Measurements from ENCODE around the gene GZMA. TPM values are rescaled to one million over a fixed set of nuclear protein-coding genes. Genes with fewer than 3 reads are reported as not detected.
"Not testable (repeated sequence)": the region's sequence is repeated elsewhere in the genome, so short reads cannot be mapped to it uniquely, and the experiment has no call there.

Gene GZMA
- not detected for polyA plus RNA-seq (2013, experiment 1 of 2; ENCODE audit: insufficient read length)
- polyA plus RNA-seq (2013, experiment 2 of 2; ENCODE audit: insufficient read length): not detected

GRCh38 chr5:55102348-55102747 lies at the start of gene GZMA:
Gene GZMA, plus strand, starts transcription at chr5:55102646. Its CDS starts 37 bp downstream, at chr5:55102683.
- peak; percentile 7 for DNase-seq

GRCh38 chr5:55055183-55055582 lies 47.3 kb upstream of the GZMA start:
- no peak for DNase-seq

GRCh38 chr5:55062039-55062779 lies 40.2 kb upstream of the GZMA start:
- no peak for DNase-seq

DNA sequence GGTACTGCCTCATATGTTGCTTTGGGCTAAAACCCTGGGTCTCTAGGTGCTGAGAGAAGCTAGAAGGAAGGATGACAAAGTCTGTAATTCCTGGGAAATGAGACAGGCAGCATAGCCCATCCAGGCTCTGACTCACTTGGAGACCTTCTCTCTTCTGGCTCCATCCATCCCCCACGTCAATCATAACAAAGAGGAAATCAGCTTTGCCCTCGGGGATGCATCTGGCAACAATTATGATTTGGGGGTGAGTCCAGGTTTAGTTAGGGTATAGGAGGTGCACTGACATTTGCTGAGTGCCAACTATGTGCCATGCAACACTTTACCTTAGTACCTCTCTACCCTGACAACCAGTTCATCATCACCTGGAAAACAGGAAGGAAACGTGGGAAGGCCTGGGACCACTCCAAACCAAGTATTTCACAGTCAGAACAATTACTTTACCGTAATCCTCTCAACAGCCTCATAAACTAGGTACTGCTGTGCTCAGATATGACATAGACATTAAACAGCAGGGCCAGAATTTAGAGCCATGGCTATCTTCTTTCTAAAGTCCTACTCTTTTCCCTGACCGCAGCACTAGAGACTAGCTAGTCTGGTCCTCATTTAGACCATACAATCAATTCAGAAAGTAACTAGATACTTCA lies 39.1 kb upstream of the GZMA start:
- peak; percentile 75 for DNase-seq

DNA sequence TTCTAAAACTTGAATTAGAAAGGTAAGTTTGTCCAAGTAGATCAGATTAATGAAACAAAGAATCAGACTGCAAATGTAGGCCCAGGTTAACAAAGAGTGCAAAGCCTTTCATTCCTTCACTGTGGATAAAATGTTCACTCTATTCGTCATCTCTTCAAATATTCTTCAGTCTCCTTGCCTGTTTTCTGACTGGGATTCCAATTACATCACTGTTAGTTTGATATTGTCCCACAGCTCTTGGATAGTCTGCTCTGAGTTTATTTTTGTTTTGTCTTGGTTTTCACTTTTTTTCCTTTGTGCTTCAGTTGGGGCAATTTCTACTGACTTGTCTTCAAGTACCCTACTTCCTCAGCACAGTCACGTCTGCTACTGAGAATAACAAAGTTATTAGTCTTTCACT lies 38.5 kb upstream of the GZMA start:
- peak; percentile 25 for DNase-seq

GRCh38 chr5:55064523-55064922 lies 37.9 kb upstream of the GZMA start:
- no peak for DNase-seq

DNA sequence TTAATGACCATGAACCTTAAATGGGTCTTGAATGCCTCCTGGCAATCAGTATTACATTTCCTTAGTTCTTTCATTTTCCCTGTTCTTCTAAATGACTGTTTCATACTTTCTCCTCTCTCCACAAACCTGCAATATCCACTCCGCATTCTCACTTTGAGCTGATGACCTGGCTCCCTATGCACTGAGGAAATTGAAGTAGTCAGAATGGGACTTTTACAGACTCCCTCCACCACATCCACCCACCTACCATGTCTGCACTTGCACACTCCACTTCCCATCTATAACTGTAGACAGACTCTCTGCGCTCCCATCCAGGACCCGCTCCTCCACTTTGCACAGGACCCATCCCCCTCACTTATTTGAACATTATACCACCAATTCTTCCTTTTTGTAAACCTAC lies 36.2 kb upstream of the GZMA start:
- DNase-seq: no peak

GRCh38 chr5:55070968-55071367 lies 31.5 kb upstream of the GZMA start:
- no peak for DNase-seq

DNA sequence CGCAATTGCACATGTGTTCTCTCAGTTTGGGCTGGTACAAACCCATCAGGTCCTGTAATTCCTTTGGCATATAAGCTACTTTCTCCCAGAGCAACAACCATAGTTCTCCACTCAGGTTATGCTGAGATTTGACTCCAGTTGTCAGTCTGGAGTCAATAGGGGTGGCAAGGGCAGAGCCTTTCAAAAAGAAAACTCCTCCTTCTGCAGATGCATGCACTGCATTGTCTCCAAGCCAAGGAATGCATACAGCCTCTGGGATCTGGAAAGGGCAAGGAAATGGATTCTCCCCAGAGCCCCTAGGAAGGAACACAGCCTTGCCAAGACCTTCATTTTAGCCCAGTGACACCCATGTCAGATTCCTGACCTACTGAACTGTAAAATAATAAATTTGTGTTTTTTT lies 31.0 kb upstream of the GZMA start:
- DNase-seq: no peak

DNA sequence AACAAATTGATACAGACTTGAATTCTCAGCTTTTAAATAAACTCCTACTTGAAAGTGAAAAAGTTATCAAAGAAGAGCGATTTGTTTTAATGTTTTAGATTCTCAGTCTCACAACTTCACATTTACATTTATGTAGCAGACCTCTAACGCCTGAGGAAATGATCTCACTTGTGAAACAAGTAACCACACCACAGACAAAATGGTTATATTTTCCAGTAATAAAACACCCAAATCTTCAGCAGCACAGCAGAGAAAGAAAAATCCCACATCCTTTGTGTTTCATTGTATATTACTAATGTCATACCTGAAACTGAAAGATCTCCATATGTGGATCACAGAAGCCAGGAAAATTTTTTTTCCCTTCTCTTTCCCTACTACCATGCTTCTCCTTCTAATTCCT lies 29.8 kb upstream of the GZMA start:
- no peak for DNase-seq

DNA sequence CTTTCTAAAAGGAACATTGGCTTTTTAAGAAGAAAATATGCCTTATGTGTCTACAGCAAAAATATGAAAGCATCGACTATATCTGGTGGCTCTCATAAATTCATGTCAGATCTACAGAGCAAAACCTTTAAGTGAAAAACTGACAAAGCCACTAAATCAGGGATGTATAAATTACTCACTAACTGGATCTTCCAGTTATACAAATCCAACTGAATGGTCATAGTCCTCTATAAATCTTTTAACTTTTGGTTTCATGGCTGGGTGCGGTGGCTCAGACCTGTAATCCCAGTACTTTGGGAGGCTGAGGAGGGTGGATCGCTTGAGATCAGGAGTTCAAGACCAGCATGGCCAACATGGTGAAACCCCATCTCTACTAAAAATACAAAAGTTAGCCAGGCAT lies 29.2 kb upstream of the GZMA start:
- no peak for DNase-seq

DNA sequence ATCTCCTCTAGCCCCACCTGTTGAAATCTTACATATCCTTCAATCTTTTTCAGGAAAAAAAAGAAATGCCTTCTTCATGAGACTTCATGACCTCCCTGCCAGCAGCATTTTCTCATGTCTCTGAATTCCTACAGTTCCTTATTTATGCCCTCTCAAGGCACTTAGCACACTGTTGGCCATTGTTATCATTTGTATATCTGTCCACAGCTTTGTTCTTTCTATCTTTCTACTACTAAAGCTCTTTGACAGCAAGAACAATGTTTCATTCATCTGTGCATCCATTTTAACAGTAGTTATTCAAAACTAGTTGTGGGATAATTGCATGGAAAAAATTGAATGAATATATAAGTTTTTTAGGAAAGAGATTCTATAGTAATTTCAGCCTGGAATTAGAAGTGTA lies 20.9 kb upstream of the GZMA start:
- no peak for DNase-seq

DNA sequence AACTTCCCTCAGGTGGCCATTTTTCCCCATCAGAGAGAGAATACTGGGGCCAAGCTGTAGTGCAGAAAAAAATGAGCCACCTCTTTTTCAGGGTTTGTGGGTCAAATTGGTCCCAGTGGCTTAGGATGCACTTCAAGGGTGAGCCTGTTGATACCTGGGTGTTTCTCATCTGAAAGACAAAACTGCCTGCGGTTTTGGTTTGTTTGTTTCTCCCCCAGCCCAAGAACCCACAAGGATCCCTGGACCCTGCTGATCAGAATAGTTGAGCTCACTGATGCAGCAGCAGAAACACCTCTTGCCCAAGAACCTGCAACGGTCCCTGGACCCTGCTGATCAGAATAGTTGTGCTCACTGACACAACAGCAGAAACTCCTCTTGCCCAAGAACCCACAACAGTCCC lies 13.1 kb upstream of the GZMA start:
- DNase-seq: not testable (repeated sequence)

GRCh38 chr5:55091011-55091410 lies 11.4 kb upstream of the GZMA start:
- DNase-seq: not testable (repeated sequence)

DNA sequence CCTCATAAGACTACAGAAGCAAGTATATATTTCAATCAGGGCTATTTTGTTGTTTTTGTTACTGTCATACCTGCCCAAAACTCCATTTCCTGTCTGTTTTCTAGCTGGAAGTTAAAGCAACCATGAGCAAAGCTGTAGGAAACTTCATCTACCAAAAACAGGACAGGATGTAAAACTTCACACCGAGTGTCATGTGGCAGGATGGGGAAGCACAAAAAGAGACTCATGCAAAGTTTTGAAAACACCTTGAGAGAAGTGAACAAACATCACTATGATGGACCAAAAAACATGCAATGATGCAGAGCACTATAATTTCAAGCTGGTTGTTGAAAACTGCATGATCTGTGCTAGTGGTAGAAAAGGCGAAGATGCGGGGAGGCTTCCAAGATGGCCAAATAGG lies 6.3 kb upstream of the GZMA start:
- no peak for DNase-seq

DNA sequence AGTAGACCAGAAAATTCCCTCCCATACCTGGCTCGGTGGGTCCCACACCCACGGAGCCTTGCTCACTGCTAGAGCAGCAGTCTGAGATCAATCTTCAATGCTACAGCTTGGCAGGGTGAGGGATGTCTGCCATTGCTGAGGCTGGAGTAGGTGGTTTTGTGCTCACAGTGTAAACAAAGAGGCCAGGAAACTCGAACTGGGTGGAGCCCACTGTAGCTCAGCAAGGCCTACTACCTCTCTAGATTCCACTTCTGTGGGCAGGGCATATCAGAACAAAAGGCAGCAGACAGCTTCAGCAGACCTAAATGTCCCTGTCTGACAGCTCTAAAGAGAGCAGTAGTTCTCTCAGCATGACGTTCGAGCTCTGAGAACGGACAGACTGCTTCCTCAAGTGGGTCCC lies 5.6 kb upstream of the GZMA start:
- DNase-seq: no peak

DNA sequence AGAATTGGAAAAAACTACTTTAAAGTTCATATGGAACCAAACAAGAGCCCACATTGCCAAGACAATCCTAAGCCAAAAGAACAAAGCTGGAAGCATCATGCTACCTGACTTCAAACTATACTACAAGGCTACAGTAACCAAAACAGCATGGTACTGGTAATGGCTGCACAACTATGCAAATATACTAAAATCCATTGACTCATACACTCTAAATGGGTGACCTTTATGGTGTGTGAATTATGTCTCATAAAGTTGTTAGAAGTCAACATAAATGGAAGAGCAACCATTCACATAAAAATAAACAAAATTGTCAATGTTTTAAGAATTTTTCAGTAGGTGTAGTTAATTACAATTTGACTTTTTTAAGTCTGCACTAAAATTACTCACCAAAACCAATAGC lies 1.3 kb upstream of the GZMA start:
- not testable (repeated sequence) for DNase-seq

DNA sequence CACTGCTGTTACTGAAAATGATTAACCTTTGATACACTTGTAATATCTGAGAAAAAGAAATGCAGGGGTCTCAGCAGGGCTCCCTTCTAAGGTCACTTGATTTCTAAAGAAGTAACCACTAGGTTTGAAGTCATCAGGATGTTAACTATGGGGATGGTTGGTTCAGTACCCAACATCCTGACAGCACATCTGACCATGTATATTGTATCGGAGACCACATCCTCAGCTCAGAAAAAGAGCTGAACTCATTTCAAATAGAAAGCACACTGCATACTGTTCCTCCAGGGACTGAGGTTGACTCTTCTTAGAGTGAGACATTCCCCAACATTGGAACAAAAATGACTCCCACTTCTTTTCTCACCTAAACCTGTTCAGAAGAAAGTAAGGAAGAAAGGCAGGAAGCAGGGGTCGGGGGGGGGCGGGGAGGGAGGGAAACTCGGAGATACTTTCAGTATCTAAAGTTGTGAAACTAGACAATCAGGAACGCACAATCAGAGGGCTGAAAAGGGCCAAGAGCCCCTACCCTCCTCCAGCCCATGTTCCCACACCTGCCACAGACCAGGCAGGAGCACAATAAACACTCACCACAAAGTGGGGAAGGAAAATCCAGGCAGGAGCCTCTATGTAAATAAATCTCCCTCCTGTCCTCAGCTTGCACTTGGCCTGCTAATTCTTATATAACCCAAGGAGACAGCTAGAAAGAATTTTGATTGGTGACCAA lies 730 bp upstream of the GZMA start:
- DNase-seq: no peak

DNA sequence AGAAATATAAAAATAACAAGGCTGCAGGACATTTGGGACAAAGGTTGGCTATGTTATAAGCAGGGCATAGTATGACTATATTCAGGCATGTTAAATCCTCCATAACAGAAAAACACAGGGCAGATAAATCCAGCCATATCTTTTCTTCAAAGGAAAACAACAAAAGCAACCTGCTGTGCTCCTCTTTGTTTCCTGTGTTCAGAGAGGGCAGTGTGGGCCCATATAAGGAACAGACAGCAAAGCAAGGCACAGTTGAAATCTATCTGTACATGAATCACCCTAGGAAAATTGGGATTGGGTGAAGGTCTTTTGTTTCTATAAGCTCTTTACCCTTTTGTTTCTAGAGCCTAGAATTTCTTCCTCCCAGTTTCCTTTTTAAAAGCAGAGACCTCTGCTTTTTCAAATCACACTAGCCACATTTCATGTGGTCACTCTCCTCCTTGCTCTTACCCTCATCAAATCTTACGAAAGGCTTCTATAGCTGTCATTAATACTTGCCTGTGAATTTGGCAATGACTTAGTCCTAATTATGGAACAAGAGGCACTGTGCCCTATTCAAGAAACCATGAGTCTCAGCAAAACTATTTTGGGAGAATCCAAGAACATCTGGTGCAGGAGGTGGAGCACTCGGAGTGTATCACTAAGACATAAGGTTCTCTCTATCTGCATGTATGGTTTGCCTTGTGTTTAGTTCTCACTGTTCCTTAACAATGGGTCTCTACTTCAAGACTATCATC lies 1.8 kb downstream of the GZMA start:
- DNase-seq: no peak

DNA sequence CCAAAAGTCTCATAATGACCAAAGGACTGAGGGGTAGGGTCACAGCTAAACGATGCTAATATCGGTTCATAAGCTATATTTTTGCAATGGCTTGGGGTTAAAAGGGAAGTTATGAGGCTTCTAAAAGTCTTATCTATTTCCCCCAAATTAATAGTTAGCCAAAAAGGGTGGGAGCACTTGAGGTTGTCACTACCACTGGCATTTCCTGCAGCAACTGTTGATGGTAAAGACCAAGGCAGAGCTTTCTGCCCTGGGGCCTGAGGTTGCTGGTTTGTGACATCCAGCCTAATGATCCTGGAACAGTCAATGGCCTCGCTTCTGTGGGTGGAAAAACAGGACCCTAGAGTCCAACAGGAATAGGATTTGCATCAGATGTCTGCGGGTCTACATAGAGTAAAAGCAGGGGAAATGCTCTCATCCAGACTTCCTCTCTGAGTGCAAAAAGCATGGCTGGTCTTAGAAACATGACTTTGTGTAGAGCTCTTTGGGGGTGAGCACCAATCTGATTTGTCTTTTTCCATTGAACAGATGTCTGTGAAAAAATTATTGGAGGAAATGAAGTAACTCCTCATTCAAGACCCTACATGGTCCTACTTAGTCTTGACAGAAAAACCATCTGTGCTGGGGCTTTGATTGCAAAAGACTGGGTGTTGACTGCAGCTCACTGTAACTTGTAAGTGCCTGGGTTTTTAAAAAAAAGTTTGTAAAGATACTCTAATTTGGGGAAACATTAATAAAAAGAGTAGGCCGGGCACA lies 2.7 kb downstream of the GZMA start:
- no peak for DNase-seq

GRCh38 chr5:55105976-55106375 lies 3.5 kb downstream of the GZMA start:
- not testable (repeated sequence) for DNase-seq

DNA sequence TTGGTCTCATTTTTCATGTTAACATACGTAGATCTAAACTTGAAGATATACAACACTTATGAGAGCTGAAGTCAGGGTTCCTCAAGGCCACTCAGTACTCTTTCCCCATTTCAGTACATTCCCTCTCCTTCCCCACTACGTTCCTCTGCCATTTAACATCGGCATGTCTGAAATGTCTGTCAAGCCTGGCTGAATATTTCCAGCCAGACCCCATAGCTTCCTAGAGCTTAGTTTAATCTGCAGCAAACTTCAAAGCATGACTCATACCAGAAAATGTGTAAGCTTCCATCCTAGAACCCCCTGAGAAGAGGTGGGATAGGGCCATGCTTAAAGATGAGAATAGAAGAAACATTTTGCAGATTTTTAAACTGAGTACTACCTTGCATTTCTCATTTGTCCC lies 6.2 kb downstream of the GZMA start:
- peak; percentile 24 for DNase-seq
